ENCODE data around the gene KRT74. TPM values are rescaled to one million over a fixed set of nuclear protein-coding genes. Genes with fewer than 3 reads are reported as not detected.

The KRT74 gene
- total RNA-seq, 1 donor from 2014 or later = not detected

- H3K4me3 Mint-ChIP-seq (ENCODE audit: unreplicated experiment) = no peak overlapping the region
- H3K27ac Mint-ChIP-seq (ENCODE audit: unreplicated experiment) = no peak overlapping the region
- no peak for DNase-seq (ENCODE audit: low spot score)
- H3K4me1 Mint-ChIP-seq (ENCODE audit: low read depth) = no peaks in the 10 kb centered on the region
- no peaks in the 10 kb centered on the region for H3K36me3 Mint-ChIP-seq (ENCODE audit: low read depth)
- H3K9me3 Mint-ChIP-seq (ENCODE audit: low read depth) = no peaks in the 10 kb centered on the region
- H3K27me3 Mint-ChIP-seq (ENCODE audit: low read depth) = peaks cover 35% of the 10 kb centered on the region
- no peak for TF ChIP-seq CTCF (IDR thresholded peaks at IDR 0.05)
Observed at GRCh38 chr12:52585066-52585465, 11.4 kb upstream of the KRT74 start.

- peaks cover 32% of the 10 kb centered on the region for H3K27me3 Mint-ChIP-seq (ENCODE audit: low read depth)
Observed at GRCh38 chr12:52584156-52584682, 10.6 kb upstream of the KRT74 start.

GRCh38 chr12:52582971-52583456 lies 9.4 kb upstream of the KRT74 start:
- peaks cover 37% of the 10 kb centered on the region for H3K27me3 Mint-ChIP-seq (ENCODE audit: low read depth)
- H3K4me3 Mint-ChIP-seq (ENCODE audit: unreplicated experiment) = no peak overlapping the region
- H3K4me1 Mint-ChIP-seq (ENCODE audit: low read depth) = no peaks in the 10 kb centered on the region
- H3K36me3 Mint-ChIP-seq (ENCODE audit: low read depth) = no peaks in the 10 kb centered on the region
- no peak overlapping the region for H3K27ac Mint-ChIP-seq (ENCODE audit: unreplicated experiment)
- H3K9me3 Mint-ChIP-seq (ENCODE audit: low read depth) = no peaks in the 10 kb centered on the region
- TF ChIP-seq CTCF (IDR thresholded peaks at IDR 0.05) = peak; percentile 87
- peak; percentile 55 for DNase-seq (ENCODE audit: low spot score)

More at GRCh38 chr12:52584156-52584682, 10.6 kb upstream of the KRT74 start:
- no peaks in the 10 kb centered on the region for H3K9me3 Mint-ChIP-seq (ENCODE audit: low read depth)
- H3K4me3 Mint-ChIP-seq (ENCODE audit: unreplicated experiment) = no peak overlapping the region
- H3K27ac Mint-ChIP-seq (ENCODE audit: unreplicated experiment) = no peak overlapping the region
- H3K36me3 Mint-ChIP-seq (ENCODE audit: low read depth) = no peaks in the 10 kb centered on the region
- peak; percentile 54 for DNase-seq (ENCODE audit: low spot score)
- TF ChIP-seq CTCF (IDR thresholded peaks at IDR 0.05) = no peak
- H3K4me1 Mint-ChIP-seq (ENCODE audit: low read depth) = no peaks in the 10 kb centered on the region

- Mint-ChIP-seq H3K9me3 (ENCODE audit: low read depth) (no peaks in the 10 kb centered on the region), H3K4me3 (ENCODE audit: unreplicated experiment) (no peak overlapping the region), H3K36me3 (ENCODE audit: low read depth) (no peaks in the 10 kb centered on the region), H3K4me1 (ENCODE audit: low read depth) (no peaks in the 10 kb centered on the region), H3K27ac (ENCODE audit: unreplicated experiment) (no peak overlapping the region), H3K27me3 (ENCODE audit: low read depth) (peaks cover 37% of the 10 kb centered on the region)
- no peak for TF ChIP-seq CTCF (IDR thresholded peaks at IDR 0.05)
- DNase-seq (ENCODE audit: low spot score) = peak; percentile 20
Observed at GRCh38 chr12:52582486-52582885, 8.8 kb upstream of the KRT74 start.

GRCh38 chr12:52581481-52581880 lies 7.8 kb upstream of the KRT74 start:
- Mint-ChIP-seq H3K4me1 (ENCODE audit: low read depth) (no peaks in the 10 kb centered on the region), H3K36me3 (ENCODE audit: low read depth) (no peaks in the 10 kb centered on the region), H3K27me3 (ENCODE audit: low read depth) (peaks cover 35% of the 10 kb centered on the region), H3K9me3 (ENCODE audit: low read depth) (no peaks in the 10 kb centered on the region), H3K27ac (ENCODE audit: unreplicated experiment) (no peak overlapping the region), H3K4me3 (ENCODE audit: unreplicated experiment) (no peak overlapping the region)
- peak; percentile 43 for DNase-seq (ENCODE audit: low spot score)
- no peak for TF ChIP-seq CTCF (IDR thresholded peaks at IDR 0.05)

Measured in chondrocyte (in vitro differentiated cells).